CD4-positive, alpha-beta T cell treated with Interleukin-6 for 4 hours (primary cell): ENCODE data around the gene DDX52.
A peak's percentile ranks its signal among the peaks of the same experiment; 100 is the strongest.
"Not testable (repeated sequence)": the region's sequence is repeated elsewhere in the genome, so short reads cannot be mapped to it uniquely, and the experiment has no call there.

ENCODE experiments used
- DNase-seq: peaks from one replicate; pipeline ENCODE4 v3.0.0-alpha.2; 2020; ENCODE audit warnings: mixed read lengths

The DDX52 gene, protein sequence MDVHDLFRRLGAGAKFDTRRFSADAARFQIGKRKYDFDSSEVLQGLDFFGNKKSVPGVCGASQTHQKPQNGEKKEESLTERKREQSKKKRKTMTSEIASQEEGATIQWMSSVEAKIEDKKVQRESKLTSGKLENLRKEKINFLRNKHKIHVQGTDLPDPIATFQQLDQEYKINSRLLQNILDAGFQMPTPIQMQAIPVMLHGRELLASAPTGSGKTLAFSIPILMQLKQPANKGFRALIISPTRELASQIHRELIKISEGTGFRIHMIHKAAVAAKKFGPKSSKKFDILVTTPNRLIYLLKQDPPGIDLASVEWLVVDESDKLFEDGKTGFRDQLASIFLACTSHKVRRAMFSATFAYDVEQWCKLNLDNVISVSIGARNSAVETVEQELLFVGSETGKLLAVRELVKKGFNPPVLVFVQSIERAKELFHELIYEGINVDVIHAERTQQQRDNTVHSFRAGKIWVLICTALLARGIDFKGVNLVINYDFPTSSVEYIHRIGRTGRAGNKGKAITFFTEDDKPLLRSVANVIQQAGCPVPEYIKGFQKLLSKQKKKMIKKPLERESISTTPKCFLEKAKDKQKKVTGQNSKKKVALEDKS

DNA sequence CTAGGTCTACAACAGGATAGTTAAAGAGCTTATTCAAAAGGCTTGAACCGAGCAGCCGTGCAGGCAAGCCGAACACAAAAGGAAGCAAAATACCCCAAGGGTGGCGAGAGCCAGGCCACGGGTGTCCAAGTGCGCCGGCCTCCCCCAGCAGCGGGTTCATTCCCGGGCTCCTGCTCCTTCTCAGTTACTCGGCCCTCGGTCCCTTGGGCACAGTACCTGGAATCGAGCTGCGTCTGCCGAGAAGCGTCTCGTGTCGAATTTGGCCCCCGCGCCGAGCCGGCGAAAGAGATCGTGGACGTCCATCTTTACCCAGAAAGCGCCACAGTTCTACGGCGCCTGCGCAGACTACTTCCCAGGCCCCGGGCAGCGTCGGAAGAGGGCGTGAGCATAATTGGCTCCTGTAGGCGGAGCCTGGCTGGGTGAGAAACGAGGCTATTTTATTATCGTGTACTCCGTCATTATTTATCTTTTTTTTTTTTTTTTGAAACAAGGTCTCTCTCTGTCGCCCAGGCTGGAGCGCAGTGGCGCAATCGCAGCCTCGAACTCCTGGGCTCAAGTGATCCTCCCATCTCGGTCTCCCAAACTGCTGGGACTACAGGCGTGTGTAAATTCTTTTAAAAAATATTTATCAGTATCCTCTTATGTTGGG lies at the start of gene DDX52:
TSS of gene DDX52 (minus strand) at position 329 of the 649 bp plus-strand sequence. CDS start at position 303, 26 bp downstream.
- peak; percentile 94 for DNase-seq

DNA sequence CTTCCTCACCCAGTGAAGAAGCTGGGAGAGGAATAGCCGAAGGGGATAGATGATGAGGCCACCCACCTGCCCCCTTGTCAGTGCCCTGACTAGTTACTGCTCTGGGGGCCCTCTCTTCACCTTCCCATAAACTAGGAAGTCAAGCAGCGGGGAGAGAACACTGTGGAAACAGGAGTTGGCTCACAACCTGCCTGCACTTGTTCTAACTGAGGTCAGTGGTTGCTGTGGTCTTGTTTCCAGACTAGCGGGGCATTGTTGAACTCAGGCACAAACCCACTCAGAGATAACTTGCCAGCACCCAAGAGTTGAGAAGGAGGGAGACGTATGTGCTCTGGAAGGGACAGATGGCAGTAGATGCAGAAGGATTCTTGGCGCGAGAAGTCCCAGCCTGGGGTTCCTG lies 48.6 kb upstream of the DDX52 start:
- no peak for DNase-seq

DNA sequence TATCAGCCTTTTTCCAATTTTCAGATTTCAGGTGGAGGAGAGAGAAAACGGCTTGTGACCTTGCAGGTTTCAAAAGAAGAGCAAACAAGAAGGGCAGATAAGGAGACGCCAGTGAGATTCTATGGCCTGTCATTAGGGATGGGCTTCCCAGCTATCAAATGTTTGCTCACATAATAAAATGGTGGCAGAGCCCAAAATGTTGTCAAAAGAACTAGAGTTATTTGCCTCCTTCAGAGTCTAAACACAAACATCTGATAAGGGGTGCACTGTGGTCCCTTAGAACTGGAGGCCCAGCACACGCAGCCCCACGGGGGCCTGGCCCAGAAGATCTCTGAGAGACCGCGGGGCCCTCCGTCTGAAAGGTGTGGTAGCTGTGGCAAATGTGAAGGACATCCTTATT lies 46.1 kb upstream of the DDX52 start:
- no peak for DNase-seq

DNA sequence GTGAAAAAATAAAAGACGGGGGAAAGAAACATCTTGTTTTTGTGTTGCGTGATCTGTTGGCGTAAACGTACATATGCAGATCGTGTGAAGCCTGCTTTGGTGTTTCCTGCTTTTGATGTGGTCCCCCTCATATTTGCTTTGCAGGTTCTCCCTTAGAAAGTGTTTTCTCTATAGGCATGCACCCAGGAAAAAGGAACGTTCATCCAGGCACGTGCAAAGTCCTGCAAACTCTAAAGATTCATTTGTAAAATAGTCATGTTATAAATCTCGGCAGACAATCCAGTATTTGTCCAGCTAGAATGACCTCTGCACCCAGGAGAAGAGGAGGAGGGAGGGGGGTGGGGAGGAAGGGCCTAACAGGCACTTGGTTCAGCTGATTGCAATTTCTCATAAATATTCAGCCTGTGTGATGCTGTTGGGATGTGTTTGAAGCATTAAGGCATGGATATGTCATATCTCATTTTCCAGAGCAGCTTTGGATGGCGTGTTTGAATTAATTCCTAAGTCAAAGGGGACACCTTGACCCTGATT lies 40.3 kb upstream of the DDX52 start:
- no peak for DNase-seq

DNA sequence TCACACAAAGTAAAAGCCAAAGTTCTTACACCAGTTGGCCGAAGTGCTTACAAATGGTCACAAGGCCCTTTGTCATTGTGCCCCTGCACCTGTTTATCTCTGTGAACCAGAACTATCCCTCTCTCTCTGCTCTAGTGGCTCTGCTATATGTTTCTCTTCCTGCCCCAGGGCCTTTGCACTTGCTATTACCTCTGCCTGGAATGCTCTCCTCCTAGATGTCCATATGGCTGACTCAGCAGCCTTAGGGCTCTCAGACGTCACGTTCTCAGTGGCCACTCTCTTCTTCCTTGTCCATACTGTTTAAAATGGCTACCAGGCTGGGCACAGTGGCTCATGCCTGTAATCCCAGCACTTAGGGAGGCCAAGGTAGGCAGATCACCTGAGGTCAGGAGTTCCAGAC lies 38.8 kb upstream of the DDX52 start:
- no peak for DNase-seq

DNA sequence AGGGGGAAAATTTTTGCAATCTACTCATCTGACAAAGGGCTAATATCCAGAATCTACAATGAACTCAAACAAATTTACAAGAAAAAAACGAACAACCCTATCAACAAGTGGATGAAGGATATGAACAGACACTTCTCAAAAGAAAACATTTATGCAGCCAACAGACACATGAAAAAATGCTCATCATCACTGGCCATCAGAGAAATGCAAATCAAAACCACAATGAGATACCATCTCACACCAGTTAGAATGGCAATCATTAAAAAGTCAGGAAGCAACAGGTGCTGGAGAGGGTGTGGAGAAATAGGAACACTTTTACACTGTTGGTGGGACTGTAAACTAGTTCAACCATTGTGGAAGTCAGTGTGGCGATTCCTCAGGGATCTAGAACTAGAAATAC lies 36.7 kb upstream of the DDX52 start:
- DNase-seq, result not testable (repeated sequence)

DNA sequence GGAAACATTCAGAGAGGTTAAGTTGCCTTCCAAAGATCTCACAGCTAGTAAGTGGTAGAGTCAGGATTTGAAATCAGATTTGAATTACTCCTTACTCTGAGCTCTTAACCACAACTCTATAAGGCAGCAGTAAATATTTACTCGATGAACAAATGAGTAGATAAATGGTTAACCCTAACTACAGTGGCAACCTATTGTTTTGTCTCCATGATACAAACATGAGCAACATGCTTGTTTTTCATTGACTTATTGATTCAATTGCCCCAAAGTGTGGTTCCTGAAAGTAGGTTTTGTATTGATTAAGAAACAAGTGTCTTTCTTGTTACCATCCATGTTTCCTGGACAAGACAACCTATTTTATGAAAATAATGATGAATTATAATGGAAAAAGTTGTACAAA lies 34.8 kb upstream of the DDX52 start:
- no peak for DNase-seq

DNA sequence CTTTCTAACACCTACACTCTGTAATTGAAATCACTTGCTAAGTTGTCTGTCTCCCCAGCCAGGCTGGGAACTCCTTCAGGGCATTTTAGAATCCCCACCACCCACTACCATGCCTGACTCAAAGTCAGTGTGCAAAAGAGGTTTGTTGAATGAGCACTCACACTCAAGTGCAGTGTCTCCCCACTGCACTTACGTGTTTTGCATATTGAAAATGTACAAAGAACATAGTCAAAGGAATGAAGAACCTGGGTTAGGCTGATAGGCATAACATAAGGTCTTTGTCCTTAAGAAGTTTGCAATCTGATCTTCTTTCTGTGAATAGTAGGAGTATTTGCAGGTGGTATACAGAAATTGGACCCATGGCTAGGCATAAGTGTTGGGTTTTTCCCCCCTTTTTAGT lies 33.8 kb upstream of the DDX52 start:
- DNase-seq, result no peak

DNA sequence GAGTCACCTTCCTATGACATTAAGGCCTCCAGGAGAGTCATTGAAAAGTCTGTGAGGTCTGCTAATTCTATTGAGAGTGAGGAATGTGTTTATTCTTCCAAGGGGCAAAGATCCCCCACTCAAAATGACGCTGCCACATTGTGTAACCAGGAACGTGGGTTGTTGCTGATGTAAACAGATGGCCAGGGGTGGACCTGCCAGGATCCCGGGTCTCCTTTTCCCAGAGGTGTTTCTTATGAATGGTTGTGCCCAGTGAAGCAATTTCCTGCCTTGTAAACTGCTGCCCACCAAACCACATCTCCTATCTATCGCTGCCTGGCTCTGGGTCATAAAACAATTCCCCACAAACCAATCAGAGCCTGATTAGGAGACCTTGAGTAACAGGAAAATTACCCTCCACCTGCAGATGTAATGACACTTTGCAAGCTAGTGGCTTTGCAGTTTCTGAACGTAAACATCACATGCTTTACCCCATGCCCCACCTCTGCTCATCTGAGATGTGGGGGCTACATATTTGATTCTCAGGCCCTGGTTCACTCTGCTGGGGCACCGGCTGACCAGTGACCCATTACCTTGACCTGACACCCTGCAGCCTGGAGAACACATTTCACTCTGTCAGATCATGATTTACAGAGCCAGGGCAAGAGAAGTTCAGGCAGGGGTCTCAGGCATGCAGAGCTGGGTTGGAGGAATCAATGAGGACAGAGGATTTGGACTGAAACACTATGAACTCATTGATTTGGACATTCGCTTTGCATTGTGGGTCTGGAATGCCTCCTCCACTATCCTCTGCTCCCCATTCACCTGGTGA lies 33.1 kb upstream of the DDX52 start:
- no peak for DNase-seq

DNA sequence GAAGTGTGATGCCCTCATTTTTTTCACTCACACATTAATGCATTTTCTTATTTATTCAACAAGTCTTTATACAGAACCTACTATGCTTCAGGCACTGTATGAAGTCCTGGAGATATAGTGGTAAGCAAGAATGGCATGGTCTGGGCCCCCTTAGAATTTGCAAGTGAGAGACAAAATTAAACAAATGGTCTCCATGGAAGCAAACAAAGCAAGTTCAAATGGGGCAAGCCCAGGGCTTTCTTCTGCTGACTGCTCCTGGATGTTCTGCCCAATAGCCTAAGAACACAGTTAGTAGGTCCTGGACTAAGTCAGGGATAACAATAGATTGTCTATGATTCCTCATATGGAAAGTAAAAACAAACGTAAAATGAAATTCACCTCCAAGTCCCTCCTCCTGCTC lies 31.3 kb upstream of the DDX52 start:
- no peak for DNase-seq

DNA sequence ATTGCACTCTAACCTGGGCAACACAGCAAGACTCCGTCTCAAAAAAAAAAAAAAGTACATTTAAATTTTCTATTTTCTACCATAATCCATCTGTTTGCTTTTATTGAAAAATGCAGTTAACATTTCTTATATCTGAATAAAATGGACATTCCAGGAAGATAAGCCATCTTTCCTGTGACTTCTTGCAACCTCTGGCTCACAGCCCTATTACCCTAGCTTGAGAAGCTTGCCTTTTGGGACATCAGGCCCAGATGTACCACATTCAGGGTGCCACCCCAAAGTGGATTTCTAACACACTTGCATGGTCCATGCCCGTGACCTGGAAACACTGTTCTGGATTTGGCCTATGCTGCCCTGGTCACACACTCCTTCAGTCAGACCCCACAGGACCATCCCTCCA lies 30.1 kb upstream of the DDX52 start:
- DNase-seq, result no peak

DNA sequence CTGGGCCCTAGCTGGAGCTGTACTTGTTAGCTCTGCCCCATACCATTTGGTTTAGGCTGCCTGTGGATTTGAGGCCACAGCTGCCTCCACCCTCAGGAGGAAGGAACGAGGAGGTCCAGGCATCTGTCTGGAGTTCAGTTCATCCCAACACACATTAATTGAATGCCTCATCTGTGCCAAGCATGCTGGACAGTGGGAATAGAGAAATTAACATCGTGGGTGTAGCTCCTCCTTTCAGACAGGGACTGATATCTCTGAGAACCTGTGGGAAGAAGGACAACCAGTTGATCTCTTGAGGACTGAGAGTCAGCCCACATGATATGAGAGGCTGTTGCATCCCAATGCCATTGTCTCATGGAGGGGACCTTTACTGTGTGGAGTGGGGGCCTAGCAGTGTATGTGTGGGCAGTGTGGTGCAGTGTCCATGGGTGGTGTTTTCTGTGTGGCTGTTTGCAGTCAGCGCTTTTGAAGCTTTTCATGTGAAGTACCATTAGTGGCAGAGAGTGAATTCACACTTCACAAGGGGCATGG lies 29.4 kb upstream of the DDX52 start:
- DNase-seq, result no peak

DNA sequence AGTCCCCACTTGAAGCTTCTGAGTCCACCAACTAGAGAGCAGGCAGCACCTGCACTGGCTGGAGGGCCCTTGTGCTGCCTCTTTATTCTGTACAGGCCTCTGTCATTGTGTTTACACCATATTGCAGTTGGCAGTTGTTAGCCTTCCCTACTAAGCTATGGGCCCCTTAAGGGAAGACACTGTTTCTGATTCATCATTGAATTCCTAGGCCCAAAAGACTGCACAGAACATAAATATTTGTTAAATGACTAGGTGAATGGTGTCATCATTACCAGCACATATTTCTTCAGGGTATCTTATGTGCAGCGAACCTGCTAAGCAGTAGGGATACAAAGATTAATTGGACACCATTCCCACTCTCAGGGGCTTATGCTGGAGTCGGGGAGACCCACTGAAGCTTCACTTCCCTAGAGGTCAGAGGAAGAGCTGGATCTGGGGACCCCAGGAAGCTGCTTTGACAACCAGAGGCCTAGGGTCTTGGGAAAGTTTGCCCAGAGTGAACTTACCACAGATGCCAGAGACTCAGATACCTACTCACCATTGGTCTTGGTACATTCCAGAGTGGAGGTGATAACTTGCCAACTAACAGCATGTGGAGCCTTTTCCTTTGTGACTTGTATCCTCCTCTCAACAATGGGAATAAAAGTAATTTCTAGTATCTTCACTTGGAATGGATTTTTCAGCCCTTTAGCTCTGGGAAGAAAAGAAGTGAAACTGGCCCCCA lies 28.7 kb upstream of the DDX52 start:
- no peak for DNase-seq

DNA sequence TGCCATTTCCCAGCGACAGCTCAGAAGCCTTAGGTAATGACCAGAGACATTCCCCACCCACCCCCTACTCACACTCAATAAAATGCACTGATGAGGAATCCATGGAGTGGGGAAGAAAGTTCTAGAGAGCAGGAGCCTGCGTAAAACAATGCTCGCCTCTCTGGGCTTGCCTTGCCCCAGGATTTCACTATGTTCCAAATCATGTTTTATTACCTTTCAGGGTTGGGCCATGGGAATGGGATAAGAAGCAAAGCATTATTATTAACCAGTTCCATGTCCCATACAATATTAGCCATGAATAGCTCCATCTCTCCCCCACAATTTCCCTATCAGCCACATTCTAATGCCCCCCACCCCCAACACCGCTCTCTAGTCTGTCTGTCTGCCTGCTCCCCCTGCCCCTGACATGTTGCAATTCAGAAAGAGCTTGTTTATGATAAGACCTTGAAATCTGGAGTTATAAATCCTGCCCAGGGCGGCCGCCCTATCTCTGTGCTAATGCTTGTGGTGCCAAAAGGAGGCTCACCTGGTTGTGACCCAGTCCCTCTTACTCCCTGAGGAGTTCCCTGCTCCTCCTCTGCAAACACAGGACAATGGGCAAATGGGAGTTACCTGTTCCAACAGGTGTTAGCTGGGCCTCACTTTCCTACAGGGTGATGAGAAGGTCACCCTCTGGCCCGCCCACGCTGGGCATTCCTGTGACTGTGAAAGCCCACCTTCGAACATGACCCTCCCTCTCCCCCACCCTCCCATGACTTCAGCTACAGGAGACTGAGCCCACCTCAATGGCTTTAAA lies 28.0 kb upstream of the DDX52 start:
- no peak for DNase-seq

DNA sequence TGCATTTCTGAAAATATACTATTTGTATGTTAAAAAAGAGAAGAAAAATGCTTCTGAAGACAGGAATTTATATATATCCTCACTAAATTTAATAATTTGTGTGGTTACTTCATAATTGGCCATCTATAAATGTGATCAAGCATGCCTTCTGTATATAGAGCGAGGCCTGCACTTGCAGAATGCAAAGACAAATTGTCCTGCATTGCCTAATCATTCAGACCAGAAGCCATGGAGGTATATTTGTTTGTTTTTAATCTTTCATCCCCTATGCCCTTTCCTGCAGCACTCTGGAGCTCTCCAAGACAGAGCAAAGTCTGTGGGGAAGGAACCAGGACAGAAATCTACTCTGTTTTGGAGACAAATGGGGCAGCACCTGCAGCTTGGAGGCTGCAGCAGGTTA lies 23.8 kb upstream of the DDX52 start:
- no peak for DNase-seq

DNA sequence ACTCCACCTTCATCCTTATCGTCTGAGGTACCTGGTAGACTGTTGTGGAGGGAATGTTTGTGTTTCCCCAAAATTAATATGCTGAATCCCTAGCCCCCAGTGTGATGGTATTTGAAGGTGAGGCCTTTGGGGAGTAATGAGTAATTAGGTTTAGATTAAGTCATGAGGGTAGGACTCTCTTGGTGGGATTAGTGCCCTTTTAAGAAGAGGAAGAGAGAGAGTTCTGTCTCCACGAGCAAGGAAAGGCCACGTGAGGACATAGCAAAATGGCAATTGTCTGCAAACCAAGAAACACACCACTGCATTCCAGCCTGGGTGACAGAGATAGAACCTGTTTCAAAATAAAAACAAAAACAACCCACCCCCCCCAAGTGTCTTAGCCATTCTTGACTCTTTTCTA lies 21.0 kb upstream of the DDX52 start:
- no peak for DNase-seq

DNA sequence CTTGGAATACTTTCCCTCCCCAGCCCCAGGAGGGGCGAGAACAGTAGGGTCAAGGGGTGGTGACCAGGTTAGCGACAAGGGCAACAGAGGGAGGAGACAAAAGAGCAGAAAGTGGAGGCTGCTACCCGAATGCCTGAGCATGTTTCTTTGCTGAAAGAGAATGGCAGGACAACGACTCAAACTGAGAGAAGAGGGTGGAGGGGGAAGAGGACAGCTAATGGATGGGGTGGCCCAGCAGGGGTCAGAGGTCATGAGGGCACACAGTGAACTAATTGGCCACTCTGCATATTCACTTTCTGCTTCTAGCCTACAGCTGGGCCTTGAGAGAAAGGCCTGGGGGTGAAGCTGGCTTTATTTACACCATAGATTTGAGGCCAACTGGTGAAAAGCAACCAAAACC lies 19.1 kb upstream of the DDX52 start:
- DNase-seq, result no peak

DNA sequence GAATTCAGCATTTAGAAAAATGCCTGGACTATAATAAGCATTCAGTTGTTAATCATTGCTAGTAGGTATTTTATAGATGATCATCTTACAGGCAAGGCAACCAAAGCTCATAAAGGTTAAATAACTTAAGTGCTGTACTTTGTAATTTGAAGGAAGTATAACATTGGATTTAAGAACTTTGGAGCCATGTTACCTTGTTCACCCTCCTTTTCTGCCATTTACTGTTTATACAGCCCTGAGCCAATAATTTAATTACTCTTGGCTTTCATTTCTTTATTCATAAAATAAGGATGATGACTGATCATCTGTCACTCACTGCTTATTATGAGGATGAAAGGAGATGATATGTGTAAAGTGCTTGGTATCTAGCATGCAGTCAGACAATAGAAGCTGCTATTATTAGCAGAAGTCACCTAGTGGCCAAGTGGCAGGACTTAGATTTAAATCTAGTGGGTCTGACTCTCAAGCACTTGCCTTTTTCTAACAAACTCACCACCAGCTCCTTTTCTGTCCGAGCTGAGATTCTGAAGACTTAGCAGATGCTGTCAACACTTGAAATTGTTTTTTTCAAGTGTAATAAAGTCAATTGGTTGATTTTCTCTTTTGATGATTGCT lies 18.3 kb upstream of the DDX52 start:
- DNase-seq, result no peak

DNA sequence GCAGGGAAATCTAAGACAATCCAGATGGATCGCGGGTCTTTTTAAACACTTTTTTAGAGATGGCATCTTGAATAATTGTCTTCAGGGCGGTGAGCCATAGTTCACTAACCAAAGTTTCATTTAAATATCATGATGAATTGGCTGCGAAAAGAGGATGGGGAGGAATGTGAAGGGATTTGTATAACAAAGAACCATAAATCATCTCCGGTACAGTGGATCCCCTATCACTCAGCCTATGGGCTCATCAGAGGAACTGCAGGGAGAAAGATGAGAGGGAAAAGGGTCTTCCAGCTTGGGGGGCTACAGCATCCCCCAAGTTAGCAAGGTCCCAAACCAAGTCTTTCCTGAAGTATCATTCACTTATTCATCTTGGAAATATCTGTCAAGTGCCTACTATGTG lies 16.7 kb upstream of the DDX52 start:
- DNase-seq, result no peak

DNA sequence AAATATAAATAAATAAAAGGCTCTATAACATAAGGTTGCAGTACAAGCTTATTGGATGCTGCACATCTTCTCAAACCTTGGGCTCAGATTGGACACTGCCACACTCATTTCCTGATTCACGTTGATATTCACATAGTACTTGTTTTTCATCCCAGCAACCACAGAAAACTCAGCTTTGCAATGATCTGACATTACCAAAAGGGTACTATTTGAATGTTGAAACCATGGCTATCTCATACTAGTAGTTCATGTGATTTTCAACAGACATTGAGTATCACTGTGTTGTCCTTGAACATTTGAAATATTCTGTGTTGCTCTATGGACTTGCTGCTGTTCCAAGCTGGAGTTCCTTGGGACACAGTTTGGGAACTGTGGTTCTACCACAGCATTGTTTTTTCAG lies 14.0 kb upstream of the DDX52 start:
- no peak for DNase-seq

DNA sequence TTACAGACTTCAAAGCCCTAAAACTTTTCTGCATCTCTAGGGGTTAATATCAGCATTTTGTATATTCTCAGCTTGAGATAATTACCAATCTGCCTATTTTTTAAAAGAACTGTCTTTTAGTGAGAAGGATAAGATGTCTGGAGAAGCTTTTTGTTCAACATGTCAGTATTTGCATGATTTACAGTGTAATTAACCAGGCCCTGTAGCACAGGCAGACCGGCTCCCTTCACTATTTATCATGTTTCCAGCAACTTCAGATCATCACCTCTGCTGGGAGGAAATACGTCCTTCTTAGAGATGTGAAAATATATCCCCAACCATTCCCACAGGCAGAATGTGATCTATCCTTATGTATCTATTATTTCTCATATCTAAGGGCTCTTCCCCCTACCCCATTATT lies 8.6 kb upstream of the DDX52 start:
- DNase-seq, result no peak
